Measurements from ENCODE around the gene CD55. TPM values are rescaled to one million over a fixed set of nuclear protein-coding genes. Genes with fewer than 3 reads are reported as not detected.

CD55 gene
- total and polyA plus RNA-seq, 2 of the 13 experiments (the other 11 are each of a cell fraction or from before 2014, with no cell fraction given), result 6.0 to 56.0 TPM

DNA sequence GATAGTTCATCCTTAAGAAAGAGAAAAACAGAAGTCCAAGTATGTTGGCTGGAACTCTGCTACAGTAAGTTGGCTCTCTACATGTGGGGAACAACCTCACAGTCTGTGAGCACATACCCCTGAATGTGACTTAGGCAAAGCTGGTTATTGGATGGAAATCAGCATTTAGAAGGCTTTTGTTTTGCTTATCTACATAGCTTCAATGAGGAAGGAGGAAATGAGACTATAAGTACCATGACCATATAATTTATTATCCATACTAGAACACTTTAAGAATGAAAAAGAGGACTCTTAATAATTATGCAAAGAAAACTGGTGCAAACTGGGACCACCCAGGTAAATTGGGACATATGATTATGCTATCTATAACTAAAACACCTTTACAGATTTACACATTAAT, 31.7 kb upstream of the CD55 start (continued):
- TF ChIP-seq, protein P1, sequence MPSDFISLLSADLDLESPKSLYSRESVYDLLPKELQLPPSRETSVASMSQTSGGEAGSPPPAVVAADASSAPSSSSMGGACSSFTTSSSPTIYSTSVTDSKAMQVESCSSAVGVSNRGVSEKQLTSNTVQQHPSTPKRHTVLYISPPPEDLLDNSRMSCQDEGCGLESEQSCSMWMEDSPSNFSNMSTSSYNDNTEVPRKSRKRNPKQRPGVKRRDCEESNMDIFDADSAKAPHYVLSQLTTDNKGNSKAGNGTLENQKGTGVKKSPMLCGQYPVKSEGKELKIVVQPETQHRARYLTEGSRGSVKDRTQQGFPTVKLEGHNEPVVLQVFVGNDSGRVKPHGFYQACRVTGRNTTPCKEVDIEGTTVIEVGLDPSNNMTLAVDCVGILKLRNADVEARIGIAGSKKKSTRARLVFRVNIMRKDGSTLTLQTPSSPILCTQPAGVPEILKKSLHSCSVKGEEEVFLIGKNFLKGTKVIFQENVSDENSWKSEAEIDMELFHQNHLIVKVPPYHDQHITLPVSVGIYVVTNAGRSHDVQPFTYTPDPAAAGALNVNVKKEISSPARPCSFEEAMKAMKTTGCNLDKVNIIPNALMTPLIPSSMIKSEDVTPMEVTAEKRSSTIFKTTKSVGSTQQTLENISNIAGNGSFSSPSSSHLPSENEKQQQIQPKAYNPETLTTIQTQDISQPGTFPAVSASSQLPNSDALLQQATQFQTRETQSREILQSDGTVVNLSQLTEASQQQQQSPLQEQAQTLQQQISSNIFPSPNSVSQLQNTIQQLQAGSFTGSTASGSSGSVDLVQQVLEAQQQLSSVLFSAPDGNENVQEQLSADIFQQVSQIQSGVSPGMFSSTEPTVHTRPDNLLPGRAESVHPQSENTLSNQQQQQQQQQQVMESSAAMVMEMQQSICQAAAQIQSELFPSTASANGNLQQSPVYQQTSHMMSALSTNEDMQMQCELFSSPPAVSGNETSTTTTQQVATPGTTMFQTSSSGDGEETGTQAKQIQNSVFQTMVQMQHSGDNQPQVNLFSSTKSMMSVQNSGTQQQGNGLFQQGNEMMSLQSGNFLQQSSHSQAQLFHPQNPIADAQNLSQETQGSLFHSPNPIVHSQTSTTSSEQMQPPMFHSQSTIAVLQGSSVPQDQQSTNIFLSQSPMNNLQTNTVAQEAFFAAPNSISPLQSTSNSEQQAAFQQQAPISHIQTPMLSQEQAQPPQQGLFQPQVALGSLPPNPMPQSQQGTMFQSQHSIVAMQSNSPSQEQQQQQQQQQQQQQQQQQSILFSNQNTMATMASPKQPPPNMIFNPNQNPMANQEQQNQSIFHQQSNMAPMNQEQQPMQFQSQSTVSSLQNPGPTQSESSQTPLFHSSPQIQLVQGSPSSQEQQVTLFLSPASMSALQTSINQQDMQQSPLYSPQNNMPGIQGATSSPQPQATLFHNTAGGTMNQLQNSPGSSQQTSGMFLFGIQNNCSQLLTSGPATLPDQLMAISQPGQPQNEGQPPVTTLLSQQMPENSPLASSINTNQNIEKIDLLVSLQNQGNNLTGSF (CRISPR knock-in tag; IDR thresholded peaks at IDR 0.05), result no peak

- 7% methylated on average over 2 of the region's 2 CpGs for WGBS (ENCODE audit: low lambda C conversion rate)
- no peaks in the 10 kb centered on the region for H3K4me1 ChIP-seq (ENCODE audit: insufficient read depth, low read length)
- H3K79me2 ChIP-seq (ENCODE audit: insufficient read depth, low read length), result no peaks in the 10 kb centered on the region
- FAIRE-seq (no peak), ATAC-seq (no peak), DNase-seq (ENCODE audit: low spot score) (no peak)
- H3K27me3 ChIP-seq (ENCODE audit: control insufficient read depth in 1 of 2, insufficient read depth in 2 of 2, low read length in 2 of 2), result no peaks in the 10 kb centered on the region
- no peaks in the 10 kb centered on the region for H3K36me3 ChIP-seq (replicated peaks in 1 of 2; ENCODE audit: control insufficient read depth in 1 of 2, insufficient read depth in 2 of 2, low read length in 2 of 2)
- BruUV-seq (replicated peaks), result no TSS peak
- peaks cover 8% of the 10 kb centered on the region; the same call in 1 of the 2 replicates for H3K9me3 ChIP-seq (ENCODE audit: low read length)
- H3K4me2 ChIP-seq (ENCODE audit: low read depth, low read length), result no peak overlapping the region
- in situ Hi-C loops (cut with HindIII; ENCODE audit: extremely low pct_ligation_motif_present, low pct_unique_long_range_greater_than_20kb), result no loop called here
- POLR2A ChIA-PET, result no interaction called here
- no peak overlapping the region for H2AFZ ChIP-seq (ENCODE audit: low read length)
- intact Hi-C loops (cut with micrococcal nuclease; ENCODE audit: unreplicated experiment), result no loop called here
- no peak overlapping the region for H3K4me3 ChIP-seq (replicated peaks in 1 of 3; ENCODE audit: insufficient read depth in 1 of 3, low read depth in 2 of 3, low read length in 3 of 3)
- H4K20me1 ChIP-seq (ENCODE audit: insufficient read depth, low read length), result no peaks in the 10 kb centered on the region
- no peak overlapping the region for H3K9ac ChIP-seq (ENCODE audit: insufficient read depth, low read depth, low read length)
- no peak overlapping the region for H3K27ac ChIP-seq (ENCODE audit: extremely low read length, insufficient read depth, low read length)
- CTCF ChIA-PET (ENCODE audit: low intra/inter-chr PET ratio, low total read pairs), result no interaction called here
- TF ChIP-seq ZNF556 (CRISPR knock-in tag; IDR thresholded peaks at IDR 0.05; ENCODE audit: borderline replicate concordance) (no peak), EZH2 (conservative IDR thresholded peaks at IDR 0.05; ENCODE audit: low read depth, low read length) (no peak), ZNF225 (CRISPR knock-in tag; IDR thresholded peaks at IDR 0.05) (no peak), CCAR2 (optimal IDR thresholded peaks at IDR 0.05; ENCODE audit: low read depth, low read length) (no peak), GPN1 (CRISPR knock-in tag; IDR thresholded peaks at IDR 0.05; ENCODE audit: borderline replicate concordance) (no peak), ZNF354B (CRISPR knock-in tag; IDR thresholded peaks at IDR 0.05) (no peak), THAP9 (CRISPR knock-in tag; IDR thresholded peaks at IDR 0.05; ENCODE audit: borderline replicate concordance) (no peak), NR2C2 (CRISPR knock-in tag; IDR thresholded peaks at IDR 0.05; ENCODE audit: borderline replicate concordance) (no peak), ZNF713 (CRISPR knock-in tag; IDR thresholded peaks at IDR 0.05) (no peak), ZNF850 (CRISPR knock-in tag; conservative IDR thresholded peaks at IDR 0.05) (no peak), BORCS8-MEF2B (CRISPR knock-in tag; IDR thresholded peaks at IDR 0.05) (no peak), GMEB1 (CRISPR knock-in tag; IDR thresholded peaks at IDR 0.05; ENCODE audit: borderline replicate concordance) (no peak), ATAD3A (CRISPR knock-in tag; IDR thresholded peaks at IDR 0.05) (no peak)
Observed at GRCh38 chr1:207291723-207292122, 29.8 kb upstream of the CD55 start.
